ENCODE data around the gene TMEM138. TPM values are rescaled to one million over a fixed set of nuclear protein-coding genes. Genes with fewer than 3 reads are reported as not detected.
A peak's percentile ranks its signal among the peaks of the same experiment; 100 is the strongest.

Gene TMEM138
- total and polyA plus RNA-seq, 2 of the 4 experiments (the other 2 are of a cell fraction) = 16.8 to 53.2 TPM

- Histone ChIP-seq H3K9ac (ENCODE audit: low read depth, low read length) (no peak overlapping the region), H3K4me1 (ENCODE audit: control insufficient read depth, insufficient read depth, low read length) (no peaks in the 10 kb centered on the region), H2AK9ac (replicated peaks; ENCODE audit: low read depth, low read length, poor library complexity) (peak overlapping the region; percentile 42), H3K79me1 (ENCODE audit: low read depth in 1 of 2, low read length in 2 of 2) (no peaks in the 10 kb centered on the region), H4K91ac (ENCODE audit: insufficient read depth, low read depth, low read length) (no peak overlapping the region), H3K56ac (ENCODE audit: extremely low read depth, insufficient read depth, low read length) (no peak overlapping the region), H4K8ac (ENCODE audit: low read depth in 2 of 2, low read length in 2 of 2) (no peak overlapping the region), H3K23ac (ENCODE audit: low read depth, low read length) (no peak overlapping the region), H3K4me2 (ENCODE audit: low read depth, low read length) (no peak overlapping the region), H4K20me1 (ENCODE audit: insufficient read depth, low read length) (no peaks in the 10 kb centered on the region), H2BK15ac (ENCODE audit: low read depth, low read length) (no peak overlapping the region), H3K27me3 (ENCODE audit: control insufficient read depth, insufficient read depth, low read length) (no peaks in the 10 kb centered on the region), H3K18ac (ENCODE audit: low read depth, low read length) (no peak overlapping the region), H3K9me1 (ENCODE audit: insufficient read depth, low read length) (no peaks in the 10 kb centered on the region), H2BK5ac (ENCODE audit: low read depth, low read length, poor library complexity, severe bottlenecking) (no peak overlapping the region), H3K9me3 (ENCODE audit: control insufficient read depth, insufficient read depth, low read length) (no peaks in the 10 kb centered on the region), H3K14ac (replicated peaks; ENCODE audit: low read depth, low read length) (no peak overlapping the region), H2BK120ac (ENCODE audit: low read depth, low read length) (no peak overlapping the region), H3K4me3 (ENCODE audit: insufficient read depth, low read depth, low read length) (no peak overlapping the region), H3K27ac (ENCODE audit: insufficient read depth, low read length) (no peak overlapping the region), H2BK20ac (ENCODE audit: low read depth, low read length) (no peak overlapping the region), H2AFZ (replicated peaks; ENCODE audit: low read length, poor library complexity) (no peak overlapping the region), H4K5ac (ENCODE audit: low read depth, low read length) (no peak overlapping the region), H3K36me3 (ENCODE audit: control insufficient read depth, insufficient read depth, low read length) (peaks cover 37% of the 10 kb centered on the region), H3K4ac (ENCODE audit: low read depth, low read length) (no peak overlapping the region), H2AK5ac (ENCODE audit: low read depth, low read length) (no peak overlapping the region)
- ChIA-PET POLR2A (ENCODE audit: unreplicated experiment) (no interaction called here), CTCF (interaction anchor here (1.0 kb wide), 2 partner anchors 10 to 39 kb away, joined by 3 read pairs; no protein-coding TSS in a partner anchor)
- DNase-seq (no peak), ATAC-seq (ENCODE audit: low read depth) (no peak)
- dilution Hi-C loops (cut with HindIII; ENCODE audit: low sequenced_read_pairs, unreplicated experiment) = no loop called here
- no TSS peak for BruUV-seq (replicated peaks)
- intact Hi-C loops (cut with micrococcal nuclease) = no loop called here
- in situ Hi-C loops (cut with MboI; ENCODE audit: low sequenced_read_pairs) = no loop called here
- TF ChIP-seq CHD1 (IDR thresholded peaks at IDR 0.05; ENCODE audit: low read depth, low read length) (no peak), BHLHE40 (IDR thresholded peaks at IDR 0.05; ENCODE audit: low read depth, low read length) (no peak), MAZ (IDR thresholded peaks at IDR 0.05; ENCODE audit: borderline replicate concordance, low read depth, low read length) (no peak), NFE2L2 (IDR thresholded peaks at IDR 0.05; ENCODE audit: low read depth, low read length) (no peak), RCOR1 (IDR thresholded peaks at IDR 0.05; ENCODE audit: insufficient replicate concordance, low read length) (no peak)
- WGBS, 2 experiments (ENCODE audit: extremely low coverage in 2 of 2, insufficient read length in 1 of 2) = no CpG with 5 or more reads among the region's 14 CpGs
These were observed 16.0 kb upstream of the TMEM138 start for GRCh38 chr11:61345954-61346843.

Data from IMR-90 (cell line).